Measurements from ENCODE around the gene EIF1AX.

- TF ChIP-seq TAF1 (conservative IDR thresholded peaks at IDR 0.05) (no peak), CTCF (IDR thresholded peaks at IDR 0.05; ENCODE audit: low read depth, low read length, missing input control) (no peak), GABPA (IDR thresholded peaks at IDR 0.05 in 1 of 2, conservative IDR thresholded peaks at IDR 0.05 in 1 of 2) (no peak)
These were observed 39.6 kb downstream of the EIF1AX start for GRCh38 chrX:20101934-20102581.

Data from liver (tissue), 3 donors.